IMR-90 (cell line): ENCODE measurements around the gene CDCA7.

Source experiments
- CTCF ChIP-seq: conservative IDR thresholded peaks from 2 replicates; pipeline ENCODE4 v1.5.1; 2012; ENCODE audit warnings: mild to moderate bottlenecking, low read depth, low read length, improper control_type of control experiment
- ELK1 ChIP-seq: fragments of 150-350 bp; IDR thresholded peaks from 2 replicates; pipeline ENCODE4 v1.6.1; 2016; ENCODE audit warnings: low read depth, mild to moderate bottlenecking, low read length, moderate library complexity, borderline replicate concordance
- POLR2A ChIP-seq: IDR thresholded peaks from 2 replicates; pipeline ENCODE4 v1.6.1; 2012; ENCODE audit warnings: mild to moderate bottlenecking, low read depth, low read length
- RAD21 ChIP-seq: IDR thresholded peaks from 2 replicates; pipeline ENCODE4 v1.6.1; 2012; ENCODE audit warnings: low read length, improper control_type of control experiment
- RCOR1 ChIP-seq: IDR thresholded peaks from 2 replicates; pipeline ENCODE4 v1.6.1; 2012; ENCODE audit warnings: mild to moderate bottlenecking, low read length, improper control_type of control experiment; ENCODE audit not compliant: insufficient replicate concordance
- USF2 ChIP-seq: fragments of 150-350 bp; IDR thresholded peaks from 2 replicates; pipeline ENCODE4 v1.6.1; 2017; ENCODE audit warnings: mild to moderate bottlenecking, antibody characterized with exemption, low read length, low read depth

- TF ChIP-seq CTCF (no peak), USF2 (no peak), RCOR1 (no peak), POLR2A (no peak), ELK1 (no peak), RAD21 (no peak)
Measured at GRCh38 chr2:173358616-173359015, 3.9 kb downstream of the CDCA7 start.
